Measurements from ENCODE around the gene COG2.
A peak's percentile ranks its signal among the peaks of the same experiment; 100 is the strongest.
"Not testable (repeated sequence)": the region's sequence is repeated elsewhere in the genome, so short reads cannot be mapped to it uniquely, and the experiment has no call there.

The COG2 gene

DNA sequence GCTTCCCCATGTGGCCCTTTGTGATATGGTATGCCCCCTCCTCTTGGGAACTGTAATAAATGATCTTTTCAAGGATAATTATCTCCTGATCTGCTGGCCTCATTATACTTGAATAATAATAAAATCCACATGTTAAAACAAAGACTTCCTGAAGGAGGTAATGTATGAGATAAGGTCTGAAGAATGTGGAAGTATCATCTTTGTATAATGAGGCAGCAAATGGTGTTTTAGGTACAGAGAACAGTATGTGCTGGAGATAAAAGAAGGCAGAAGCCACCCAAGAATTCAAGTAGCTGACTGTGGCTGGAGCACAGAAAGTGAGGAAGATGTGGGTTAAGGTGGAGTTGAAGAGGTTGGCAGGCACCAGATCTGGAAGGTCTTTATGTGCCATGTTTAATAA lies 12.8 kb upstream of the COG2 start:
- DNase-seq, result no peak

DNA sequence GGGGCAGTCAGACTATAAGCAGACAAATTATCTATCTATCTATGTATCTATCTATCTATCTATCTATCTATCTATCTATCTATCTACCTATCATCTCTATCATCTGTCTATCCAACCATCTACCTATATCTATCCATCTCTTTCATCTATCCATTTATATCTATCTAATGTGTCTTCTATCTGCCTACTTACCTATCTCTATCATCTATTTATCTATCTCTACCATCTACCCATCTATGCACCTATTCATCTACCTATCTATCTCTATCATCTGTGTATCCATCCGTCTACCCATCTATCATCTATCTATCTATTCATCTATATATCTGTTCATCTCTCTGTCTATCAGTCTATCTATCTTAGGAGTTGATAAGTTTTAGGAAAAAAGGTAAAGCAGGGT lies 10.8 kb upstream of the COG2 start:
- DNase-seq, result no peak

DNA sequence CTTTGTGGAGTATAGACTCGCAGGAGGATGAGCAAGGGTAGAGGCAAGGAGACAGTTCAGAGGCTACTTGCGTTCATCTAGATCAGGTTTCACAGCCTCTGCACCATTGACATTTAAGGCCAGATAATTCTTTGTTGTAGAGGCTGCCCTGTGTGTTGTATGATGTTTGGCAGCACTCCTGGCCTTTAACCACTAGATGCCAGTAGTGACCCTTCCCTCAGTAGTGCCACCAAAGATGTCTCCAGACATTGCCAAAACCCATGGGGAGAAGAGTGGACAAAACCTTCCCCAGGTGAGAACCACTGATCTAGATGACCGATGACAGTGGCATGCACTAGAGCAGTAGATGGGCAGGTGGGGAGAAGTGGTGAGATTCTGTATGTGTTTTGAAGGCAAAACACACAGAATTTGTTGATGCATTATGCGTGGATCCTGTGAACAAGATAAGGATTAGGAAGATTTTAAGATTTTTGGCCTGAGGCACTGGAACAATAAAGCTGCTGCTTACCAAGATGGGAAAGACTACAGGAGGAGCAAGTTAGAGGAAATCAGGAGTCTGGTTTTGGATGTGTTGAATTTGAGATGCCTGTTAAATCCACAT lies 9.9 kb upstream of the COG2 start:
- peak; percentile 19 for DNase-seq

DNA sequence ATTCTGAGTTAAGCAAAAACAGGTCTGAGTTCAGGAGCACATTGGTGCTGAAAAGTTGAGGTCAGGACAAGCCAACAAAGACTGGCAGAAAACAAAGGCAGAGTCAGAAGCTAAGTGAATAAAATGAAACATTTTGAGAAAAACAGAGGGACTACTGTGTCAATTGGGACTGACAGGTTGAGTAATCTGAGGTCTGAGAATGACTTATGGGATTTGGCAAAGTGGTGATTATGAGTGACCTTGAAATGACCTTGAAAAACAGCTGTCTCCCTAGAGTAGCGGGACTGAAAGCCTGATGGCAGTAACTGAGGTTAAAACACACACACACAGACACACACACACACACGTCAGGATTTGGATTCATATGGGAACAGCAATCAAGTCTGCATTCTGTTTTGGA lies 8.8 kb upstream of the COG2 start:
- DNase-seq, result no peak

DNA sequence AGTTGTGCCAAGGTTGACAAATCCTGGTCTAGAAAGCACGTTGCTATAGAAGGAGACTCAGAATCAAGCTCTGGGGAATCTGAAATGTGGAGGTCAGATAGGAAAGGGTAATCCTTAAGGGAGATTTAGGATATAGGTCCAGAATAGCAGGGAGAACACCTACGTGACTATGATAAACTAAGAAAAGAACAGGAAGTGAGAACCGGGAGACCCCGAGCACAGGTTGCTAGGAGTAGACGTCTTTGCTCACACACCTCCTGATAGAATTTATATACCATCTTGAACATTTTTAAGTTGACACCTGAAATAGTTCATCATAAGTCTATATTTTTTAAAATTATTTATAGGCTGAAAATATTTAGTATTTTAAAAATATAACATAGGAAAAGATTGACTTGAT lies 7.9 kb upstream of the COG2 start:
- DNase-seq, result no peak

DNA sequence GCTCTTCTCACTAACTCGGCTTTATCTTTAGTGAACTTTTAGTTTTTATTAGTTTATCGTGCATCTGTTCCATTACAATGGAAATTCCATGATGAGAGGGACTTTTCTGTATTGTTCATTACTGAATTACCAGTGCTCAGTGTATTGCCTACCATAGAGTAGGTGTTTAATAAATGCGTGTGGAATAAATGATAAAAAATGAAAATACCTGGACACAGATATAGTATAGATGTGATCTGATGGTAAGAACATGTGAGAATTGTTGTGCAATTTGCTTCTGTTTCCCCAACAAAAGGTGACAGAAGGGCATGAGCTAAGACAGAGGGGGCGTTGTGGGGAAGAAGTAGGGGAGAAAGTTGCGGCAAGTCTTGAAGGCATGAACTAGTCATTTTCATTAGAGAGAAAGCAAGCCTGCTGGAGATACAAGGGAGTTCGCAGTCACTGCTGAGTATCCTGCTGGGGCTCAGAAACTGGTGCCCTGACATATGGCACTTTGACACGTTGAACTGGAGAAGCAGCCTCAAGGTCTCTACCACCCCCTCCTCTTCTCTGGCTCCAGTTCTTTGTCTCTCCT lies 5.6 kb upstream of the COG2 start:
- DNase-seq, result no peak

DNA sequence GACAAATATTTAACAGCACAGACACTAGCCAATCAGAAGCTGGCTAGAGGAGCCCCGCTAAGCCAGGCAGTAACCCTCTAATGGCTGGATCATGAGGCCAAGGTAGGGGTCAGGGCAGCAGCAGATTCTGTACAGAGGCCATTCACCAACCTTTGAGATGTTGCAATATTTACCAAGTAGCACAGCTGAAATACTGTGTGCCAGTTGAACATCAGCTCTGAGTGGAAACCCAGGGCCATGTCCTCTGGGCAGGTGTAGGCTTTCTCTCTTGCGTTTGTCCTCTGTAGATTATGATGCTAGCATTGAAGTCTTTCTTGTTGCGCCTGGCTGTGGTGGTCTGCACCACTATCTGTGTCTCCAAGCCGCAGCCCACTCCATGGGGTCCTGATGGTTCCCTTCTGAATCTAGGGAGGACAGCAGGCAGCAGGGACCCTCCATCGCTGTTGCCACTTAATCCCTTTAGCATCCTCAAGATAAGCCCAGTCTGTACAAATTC lies 2.5 kb upstream of the COG2 start:
- no peak for DNase-seq

DNA sequence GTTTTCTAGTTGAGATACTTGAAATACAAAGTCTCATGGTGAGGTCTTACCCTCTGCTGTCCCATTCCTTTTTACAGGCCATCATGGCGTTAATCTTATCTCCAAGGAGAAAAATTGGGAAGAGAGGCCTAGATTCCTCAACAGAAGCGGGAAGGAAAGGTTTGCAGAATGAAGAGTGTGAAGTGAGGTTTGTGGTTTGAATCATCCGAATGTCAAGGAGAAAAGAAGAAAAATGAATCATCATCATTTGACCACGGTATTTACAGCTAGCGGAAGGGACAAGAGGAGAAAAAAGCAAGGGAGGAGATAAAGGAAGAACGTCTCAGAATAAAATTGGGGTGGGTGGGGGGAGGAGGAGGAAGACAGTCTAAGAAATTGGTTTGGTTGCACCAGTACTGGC lies 935 bp upstream of the COG2 start:
- DNase-seq, result no peak

DNA sequence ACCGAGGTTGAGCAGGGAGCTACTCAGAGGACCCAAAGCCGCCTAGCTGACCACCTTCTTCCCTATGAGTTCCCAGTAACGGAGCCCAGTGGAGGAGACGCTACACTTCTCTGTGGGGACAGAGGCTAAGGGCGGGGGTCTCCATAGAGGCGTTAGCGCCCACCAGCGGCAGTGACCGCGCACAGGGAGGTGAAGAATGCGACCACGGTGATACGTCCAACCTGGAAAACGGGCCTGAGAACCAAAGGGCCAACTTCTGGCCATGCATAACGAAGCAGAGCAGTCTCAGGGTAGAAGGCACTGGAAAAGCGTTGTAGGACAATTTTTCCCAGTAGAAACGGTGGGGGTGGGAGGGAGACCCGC lies 400 bp upstream of the COG2 start:
- DNase-seq, result no peak

DNA sequence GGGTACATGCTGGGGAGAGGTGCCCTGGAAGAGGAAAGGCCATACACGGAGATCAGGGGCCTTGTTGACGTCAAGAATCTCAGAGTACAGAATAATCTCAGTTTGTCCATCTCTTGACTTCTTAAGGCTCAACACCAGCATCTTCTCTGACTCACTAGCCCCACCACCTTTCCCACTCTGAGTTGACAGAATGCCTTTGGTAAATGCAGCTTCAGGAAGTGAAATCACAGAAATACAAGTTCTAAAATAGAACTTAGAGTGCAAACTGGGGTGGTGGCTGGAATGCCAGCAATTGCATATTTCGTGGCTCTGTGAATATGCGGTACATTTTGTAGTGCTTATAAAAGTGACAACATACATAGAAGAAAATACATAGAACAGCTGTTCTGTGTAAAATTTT lies 1.6 kb downstream of the COG2 start:
- DNase-seq, result no peak

DNA sequence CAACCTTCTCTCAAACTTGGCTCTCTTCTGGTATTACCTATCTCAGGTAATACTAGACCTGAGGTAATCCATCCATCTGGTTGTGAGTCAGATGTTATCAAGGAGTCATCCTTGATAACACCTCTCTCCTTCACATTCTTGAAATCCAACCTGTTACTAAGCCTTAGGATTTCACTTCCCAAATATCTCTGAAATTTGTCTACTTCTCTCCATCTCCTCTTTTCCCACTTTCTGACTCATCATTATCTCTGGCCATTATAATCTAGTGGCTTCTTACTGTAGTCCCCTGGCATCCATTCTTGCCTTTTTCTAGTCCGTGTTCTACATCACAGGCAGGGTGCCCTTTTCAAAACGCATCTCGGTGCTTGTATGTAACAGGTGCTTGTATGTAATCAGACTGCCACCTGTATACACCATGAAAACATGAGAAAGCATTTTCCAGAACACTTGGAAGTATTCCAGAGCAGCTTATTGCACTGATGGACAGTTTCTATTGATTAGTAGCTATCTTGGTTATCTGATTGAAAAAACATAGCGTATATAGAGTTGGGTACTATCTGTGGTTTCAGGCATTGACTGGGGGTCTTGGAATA lies 4.5 kb downstream of the COG2 start:
- no peak for DNase-seq

DNA sequence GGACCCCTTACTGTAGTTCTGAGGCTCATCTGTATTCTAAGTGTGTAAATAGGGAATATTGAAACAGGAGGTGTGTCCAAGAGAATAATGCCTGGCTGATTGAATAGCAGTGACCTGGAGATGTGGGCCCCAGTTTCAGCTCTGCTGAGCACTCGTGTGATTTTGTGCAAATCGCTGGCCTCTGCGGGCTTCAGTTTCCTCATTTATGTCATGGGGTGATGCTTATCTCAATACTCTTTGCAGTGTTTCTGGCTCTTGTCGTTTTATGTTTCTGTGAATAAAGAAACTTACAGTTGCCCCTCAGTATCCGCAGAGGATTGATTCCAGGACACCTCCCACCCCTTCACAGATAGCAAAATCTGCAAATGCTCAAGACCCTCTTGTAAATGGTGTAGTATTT lies 5.0 kb downstream of the COG2 start:
- no peak for DNase-seq

DNA sequence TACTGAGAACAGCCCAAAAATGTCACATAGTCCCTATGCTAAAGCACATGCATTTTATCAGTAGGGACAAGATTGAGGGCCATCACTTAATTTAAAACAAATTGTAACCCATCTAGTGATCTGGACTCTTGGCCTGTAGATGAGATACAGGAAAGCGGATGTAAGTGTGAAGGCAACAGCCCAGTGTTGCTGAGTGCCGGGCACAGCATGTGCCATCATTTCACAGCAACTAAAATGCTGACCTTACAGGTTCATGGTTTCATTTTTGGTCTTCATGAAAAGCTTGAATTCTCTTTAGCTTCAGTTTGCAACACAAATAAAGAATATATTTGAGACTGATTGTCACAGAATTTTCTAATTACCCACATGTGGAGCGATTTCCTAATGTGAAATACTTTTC lies 5.8 kb downstream of the COG2 start:
- no peak for DNase-seq

DNA sequence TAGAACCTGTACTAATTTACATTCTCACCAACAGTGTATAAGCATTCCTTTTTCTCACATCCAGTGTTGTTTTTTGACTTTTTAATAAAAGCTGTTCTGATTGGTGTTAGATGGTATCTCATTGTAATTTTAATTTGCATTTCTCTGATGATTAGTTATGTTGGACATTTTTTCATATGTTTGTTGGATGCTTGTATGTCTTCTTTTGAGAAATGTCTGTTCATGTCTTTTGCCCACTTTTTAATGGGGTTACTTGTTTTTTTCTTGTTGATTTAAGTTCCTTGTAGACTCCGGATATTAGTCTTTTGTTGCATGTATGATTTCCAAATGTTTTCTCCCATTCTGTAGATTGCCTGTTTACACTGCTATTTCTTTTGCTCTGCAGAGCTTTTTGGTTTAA lies 8.0 kb downstream of the COG2 start:
- no peak for DNase-seq

DNA sequence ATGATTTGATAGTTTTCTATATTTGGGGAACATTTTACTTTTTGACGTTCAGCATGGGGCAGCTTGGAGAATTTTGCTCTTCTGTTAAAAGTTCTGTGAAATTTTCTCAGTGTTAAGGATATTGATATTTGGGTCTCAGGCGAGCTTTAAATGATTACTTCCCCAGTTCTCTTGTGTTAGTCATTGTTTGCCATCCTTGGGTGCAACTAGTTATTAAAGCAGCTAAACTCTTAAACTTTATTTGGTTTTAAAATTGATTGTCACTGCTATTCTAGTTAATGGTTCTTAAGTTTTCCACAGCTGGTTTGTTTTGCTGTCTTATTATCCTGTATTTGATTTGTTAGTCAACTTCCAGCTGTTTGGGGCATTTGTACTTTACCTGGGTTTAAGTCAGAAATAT lies 9.0 kb downstream of the COG2 start:
- DNase-seq, result no peak

DNA sequence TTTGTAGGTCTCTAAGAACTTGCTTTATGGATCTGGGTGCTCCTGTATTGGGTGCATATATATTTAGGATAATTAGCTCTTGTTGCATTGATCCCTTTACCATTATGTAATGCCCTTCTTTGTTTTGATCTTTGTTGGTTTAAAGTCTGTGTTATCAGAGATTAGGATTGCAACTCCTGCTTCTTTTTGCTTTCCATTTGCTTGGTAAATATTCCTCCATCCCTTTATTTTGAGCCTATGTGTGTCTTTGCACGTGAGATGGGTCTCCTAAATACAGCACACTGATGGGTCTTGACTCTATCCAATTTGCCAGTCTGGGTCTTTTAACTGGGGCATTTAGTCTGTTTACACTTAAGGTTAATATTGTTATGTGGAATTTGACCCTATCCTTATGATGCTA lies 14.4 kb downstream of the COG2 start:
- not testable (repeated sequence) for DNase-seq

DNA sequence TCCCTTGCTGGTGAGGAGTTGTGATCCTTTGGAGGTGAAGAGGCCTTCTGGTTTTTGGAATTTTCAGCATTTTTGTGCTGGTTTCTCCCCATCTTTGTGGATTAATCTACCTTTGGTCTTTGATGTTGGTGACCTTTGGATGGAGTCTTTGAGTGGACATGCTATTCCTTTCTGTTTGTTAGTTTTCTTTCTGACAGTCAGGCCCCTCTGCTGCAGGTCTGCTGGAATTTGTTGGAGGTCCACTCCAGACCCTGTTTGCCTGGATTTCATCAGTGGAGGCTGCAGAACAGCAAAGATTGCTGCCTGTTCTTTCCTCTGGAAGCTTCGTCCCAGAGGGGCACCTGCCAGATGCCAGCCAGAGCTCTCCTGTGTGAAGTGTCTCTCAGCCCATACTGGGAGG lies 15.8 kb downstream of the COG2 start:
- not testable (repeated sequence) for DNase-seq

DNA sequence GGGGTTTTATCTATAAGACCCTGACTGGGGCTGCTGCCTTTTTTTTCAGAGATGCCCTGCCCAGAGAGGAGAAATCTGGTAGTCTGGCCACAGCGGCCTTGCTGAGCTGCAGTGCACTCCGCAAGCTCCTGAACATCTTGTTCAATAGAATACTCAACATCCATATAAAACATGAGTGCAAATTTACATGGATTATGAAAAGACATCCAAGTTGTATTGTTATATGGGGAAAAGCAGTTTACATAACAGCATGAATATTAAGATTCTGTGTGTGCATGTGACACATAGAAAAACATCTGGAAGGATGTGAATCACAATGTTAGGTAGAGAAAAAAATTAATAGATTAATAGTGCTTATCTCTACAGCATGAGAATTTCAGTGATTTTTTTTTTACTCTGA lies 16.4 kb downstream of the COG2 start:
- DNase-seq, result no peak

DNA sequence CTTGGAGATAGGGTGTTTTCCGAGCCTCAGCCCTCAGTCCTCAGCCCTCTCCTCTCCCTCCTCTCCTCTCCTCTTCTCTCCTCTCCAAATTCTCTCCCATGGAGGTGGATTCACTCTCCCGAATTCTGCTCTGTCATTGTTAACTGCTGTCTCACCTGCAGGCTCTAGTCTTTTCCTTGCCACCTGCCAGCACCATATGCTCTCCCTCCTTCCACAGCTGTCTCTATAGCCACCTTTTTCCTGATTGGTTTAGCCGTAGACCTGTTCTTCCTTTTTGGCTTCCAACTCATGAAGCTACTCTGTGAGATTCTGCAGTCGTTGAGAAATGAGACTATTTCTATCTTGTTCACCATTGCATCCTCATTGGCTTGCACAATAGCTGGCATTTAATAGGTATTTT lies 19.7 kb downstream of the COG2 start:
- DNase-seq, result no peak

DNA sequence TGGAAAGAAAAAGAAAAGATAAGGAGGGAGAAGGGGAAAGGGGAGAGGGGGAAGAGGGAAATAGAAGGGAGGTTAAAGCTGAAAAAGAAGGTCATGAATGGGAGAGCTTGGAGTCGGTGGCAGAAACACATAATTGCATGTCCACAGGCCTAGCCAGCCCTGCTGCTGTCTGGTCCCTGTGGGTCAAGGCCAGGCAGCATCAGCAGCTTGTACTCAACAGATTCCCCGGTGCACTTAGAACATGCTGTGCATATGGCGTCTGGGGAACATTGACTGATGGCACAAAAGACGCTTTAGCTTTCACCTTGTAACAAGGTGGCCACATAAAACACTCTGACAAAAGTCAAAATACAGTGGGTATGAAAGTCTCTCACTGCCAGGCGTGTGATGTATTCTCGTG lies 25.9 kb downstream of the COG2 start:
- DNase-seq, result no peak

DNA sequence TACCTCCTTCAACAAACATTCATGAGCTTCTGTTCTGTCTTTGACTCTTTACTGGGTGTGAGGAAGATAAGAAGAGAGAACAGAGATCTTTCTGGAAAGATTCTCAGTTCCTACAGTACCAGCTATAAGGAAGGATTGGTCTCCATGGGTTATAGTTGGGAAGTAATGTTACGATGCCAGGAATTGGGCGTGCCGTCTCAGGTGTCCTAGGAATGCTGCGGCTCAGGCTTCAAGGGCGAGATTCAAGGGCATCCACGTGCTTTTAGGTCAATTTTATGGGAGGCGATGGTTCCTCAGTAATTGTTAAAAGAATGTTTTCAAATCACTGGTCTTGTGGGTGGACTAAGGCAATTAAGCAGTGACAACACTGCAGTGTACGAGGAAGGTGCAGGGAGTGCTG lies 27.3 kb downstream of the COG2 start:
- no peak for DNase-seq

DNA sequence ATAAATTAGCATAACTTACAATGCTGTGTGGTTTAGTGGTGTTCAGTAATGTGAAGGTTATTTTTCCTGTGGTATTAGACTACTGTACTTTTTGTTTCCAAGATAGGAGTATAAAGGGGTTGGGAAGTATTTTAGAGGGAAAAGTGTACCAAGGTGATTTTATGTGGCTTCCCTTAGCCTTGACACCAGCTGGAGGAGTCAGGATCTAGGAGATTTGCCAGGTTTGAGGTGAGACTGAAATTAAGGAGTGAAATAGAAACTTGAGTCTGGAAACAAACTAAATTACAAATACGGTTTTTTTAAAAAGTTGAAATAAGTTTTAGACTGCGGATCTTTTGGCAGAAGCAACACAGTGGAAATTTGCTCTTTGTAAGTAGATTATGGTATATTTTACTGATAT lies 32.3 kb downstream of the COG2 start:
- DNase-seq, result no peak

DNA sequence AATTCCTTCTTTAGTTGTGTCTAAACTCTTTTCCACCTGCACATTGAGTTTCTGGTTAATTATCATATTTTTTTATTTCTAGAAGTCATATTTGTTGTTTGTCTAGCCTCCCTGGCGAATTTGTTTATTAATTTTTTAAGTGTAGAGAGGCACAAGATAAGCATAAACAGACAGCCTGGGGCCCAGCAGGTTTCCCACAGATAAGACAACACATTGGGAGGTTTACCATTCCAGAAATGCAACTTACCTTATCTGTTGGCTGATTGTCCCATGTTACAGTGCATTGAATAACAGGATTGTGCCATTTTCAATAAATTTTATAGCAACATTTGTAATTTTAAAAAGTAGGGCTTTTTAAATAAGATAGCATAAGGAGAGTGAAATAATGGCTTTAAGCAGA lies 34.9 kb downstream of the COG2 start:
- DNase-seq, result no peak

DNA sequence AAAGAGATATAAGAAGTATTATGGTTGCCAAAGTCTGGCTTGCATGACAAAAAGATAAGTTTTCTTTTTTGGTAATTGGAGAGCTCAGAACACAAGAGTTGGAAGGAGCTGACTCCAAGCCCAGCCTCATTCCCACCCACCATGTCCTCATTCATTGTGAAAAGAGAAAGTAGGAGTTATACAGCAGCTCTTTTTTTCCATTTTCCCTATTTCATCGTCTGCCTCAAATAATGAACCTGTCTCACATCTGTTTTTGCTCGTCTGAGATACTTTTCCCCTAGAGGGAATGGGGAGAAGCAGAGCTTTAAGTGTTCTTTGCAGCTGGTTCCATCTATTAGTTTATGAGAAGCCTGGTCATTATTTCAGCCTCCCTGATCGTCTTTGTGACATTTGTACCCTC lies 36.9 kb downstream of the COG2 start:
- DNase-seq, result no peak

DNA sequence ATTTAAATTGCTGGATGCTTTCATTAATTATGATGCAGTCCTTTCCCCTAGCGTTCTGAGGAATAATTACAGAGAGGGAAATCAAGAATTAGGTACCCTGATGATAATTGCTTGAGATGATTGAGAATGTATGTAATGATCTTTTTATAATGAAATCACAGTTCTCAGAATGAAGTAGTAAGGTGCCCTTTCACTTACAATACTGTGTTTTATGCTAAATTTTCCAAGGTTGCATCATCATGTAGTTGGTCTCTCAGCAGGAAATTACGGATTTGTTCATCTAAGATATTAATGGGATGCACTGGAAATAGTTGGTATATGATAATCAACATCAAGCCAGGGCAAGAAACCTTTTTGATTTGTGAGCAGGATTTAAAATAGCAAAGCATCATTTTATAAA lies 37.5 kb downstream of the COG2 start:
- DNase-seq, result no peak
